Stimulated activated CD8-positive, alpha-beta memory T cell treated with anti-CD3 and anti-CD28 coated beads, Interleukin-4, amount 100 ng/mL, for 4 hours (primary cell): ENCODE measurements around the gene ARL14.
"Not testable (repeated sequence)": the region's sequence is repeated elsewhere in the genome, so short reads cannot be mapped to it uniquely, and the experiment has no call there.

Experiments used
- DNase-seq, 2 donors: peaks; one replicate each; pipeline ENCODE4 v3.0.0-alpha.2; 2020; ENCODE audit warnings: low read depth in 2 of 2, low spot score in 1 of 2

Gene ARL14

DNA sequence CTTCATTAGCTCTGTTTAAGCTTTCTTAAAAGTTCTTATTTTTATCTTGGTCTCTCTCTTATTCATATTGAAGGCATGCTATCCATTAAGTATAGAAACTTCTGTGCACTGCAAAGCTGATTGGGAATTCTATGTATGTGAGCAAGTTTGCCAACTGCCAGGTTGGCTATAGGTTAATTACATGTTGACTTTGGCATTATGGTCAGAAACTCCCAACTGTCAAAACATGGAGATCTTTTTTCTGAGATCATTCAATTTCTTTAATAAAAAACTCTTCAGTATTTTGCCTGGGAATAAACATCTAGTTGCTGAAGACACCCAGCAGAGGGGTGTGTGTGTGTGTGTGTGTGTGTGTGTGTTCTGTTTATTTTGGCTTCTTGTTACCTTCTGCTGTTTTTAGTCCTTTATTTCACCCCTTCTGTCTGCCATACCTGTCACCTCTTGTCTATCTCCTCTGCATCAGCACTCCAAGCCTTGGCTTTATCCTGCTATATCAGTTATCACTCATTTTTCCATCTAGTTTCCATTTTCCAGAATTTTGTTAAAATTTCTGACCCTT lies 1.3 kb upstream of the ARL14 start:
- no peak for DNase-seq

- no peak for DNase-seq
Observed at GRCh38 chr3:160677459-160677881, 510 bp downstream of the ARL14 start.

DNA sequence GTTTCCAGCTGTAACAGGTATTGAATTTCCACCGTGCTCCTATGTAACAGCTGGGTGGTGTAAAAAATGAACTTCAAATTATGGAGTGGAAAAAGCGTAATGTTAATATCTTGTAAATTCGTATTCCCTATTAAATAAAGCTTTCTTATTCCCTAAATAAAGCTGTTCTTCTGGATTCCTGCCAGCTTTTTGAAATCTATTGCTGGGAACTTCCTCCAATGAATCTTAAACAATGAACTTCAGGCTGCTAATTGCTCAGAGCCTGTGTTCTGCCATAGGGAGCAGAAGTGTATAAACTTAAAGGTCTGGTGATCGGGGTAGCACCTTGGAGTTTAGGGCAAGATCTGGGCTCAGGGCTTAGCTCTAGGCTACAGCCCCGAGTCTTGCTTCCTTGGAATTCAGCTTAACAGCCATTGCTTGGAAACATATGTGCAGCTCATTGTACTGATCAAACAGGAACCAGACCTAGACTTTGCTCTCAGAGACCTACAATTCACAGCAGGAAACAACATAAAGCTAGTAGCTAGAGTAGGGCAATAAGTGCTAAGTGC lies 1.4 kb downstream of the ARL14 start:
- DNase-seq, result no peak

DNA sequence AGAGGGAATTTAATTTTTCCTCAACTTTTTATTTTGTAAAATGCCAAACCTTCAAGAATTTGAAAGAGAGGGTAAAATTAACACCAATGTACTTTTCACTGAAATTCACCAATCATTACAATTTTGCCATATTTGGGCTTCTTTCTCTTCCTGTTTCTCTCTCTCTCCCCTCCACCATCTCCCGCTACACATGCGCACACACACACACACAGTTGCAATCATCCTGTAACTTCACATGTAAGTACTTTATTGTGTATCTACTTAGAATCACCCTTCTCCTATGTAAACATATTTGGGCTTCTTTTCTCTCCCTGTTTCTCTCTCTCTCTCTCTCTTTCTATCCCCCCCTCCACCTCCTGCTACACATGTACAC lies 7.4 kb downstream of the ARL14 start:
- no peak for DNase-seq

DNA sequence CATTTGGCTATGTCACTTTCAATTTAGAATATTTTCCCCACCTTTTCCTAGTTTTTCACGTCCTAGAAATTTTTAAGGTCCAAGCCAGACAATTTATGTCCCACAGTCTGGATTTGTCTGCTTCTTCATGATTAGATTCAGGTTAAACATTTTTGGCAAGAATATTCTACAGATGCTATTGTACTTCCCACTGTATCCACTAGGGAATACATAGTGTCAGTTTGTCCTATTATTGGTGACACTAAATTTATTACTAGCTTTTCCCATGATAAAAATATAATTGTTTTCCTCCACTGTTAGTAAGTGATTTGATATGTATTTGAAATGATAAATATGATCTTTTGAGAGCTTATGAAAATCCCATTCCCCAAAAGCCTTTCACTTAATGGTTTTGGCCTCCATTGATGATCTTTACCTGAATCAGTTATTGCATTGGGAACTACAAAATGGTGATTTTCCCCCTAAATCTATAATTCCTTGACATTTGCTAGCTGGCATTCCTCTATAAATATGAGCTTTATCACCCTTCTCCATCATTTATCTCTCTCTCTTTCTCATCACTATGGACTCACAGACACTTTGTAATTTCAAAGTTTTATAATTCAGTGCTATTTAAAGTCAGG lies 8.3 kb downstream of the ARL14 start:
- DNase-seq, result no peak

GRCh38 chr3:160686955-160687535 lies 10.1 kb downstream of the ARL14 start:
- no peak for DNase-seq

GRCh38 chr3:160691151-160691550 lies 14.2 kb downstream of the ARL14 start:
- no peak for DNase-seq

DNA sequence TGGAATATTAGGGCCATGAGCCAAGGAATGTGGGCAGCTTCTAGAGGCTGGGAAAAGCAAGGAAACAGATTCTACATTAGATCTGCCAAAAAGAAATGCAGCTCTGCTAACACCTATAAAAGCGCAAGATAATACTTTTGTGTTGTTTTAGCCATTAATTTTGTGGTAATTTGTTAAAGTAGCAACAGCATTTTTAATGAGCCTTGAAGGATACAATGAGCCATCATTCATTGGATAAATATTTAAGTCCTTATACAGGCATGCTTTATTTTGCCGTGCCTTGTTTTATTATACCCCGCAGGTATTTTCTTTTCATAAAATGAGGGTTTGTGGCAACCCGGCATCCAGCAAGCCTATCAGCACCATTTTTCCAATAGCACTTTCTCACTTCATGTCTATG lies 15.0 kb downstream of the ARL14 start:
- DNase-seq, result no peak

GRCh38 chr3:160693191-160693590 lies 16.2 kb downstream of the ARL14 start:
- DNase-seq, result no peak

- no peak for DNase-seq
Observed at GRCh38 chr3:160694345-160694744, 17.4 kb downstream of the ARL14 start.

DNA sequence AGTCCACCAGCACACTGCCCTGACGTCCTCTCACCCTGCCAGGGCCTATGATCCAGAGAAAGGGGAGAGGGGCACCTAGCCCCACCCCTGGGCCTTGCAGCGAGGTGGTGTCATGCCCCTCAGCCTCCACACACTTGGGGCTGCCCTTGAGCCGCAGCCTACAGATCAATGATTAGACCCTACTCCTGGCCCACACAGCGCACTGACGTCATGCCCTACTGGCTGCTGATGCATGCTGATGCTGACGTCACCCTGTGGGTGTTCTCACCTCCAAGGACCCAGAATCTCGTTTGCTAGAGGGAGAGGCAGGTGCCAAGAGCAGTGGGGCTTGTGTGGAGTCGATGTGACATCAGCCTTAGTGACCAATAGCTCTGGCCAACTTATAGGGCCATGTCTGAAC lies 18.0 kb downstream of the ARL14 start:
- no peak for DNase-seq

GRCh38 chr3:160695915-160696327 lies 19.0 kb downstream of the ARL14 start:
- no peak for DNase-seq

GRCh38 chr3:160697637-160698380 lies 20.8 kb downstream of the ARL14 start:
- DNase-seq, result no peak

DNA sequence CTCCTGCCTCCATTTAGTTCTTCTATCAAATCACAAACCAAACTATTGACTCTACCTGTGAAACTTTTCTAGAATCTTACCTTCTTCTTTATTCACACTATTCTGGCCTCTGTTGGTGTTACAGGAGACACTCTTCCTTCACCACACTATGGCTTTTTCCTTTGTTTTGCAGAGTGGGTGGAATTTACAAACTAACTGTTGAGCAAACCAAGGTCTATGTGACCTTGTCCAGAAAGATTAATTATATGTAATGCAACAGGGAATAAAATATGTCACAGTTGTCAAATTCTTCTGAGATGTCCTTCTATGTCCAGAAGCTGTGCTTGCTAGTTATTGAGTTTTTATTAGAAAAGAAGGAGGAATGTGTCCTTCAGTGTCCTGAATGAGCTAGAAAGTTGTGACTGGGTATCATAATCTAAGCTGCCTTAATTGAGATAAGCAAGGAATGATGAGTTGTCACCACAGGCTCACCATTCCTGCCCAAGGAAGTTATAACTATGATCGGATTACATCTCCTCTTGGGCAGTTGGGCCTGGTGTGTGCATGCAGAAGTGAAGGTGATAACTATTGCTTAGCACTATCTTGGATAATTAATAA lies 21.7 kb downstream of the ARL14 start:
- no peak for DNase-seq

- no peak for DNase-seq
Observed at GRCh38 chr3:160701490-160701889, 24.5 kb downstream of the ARL14 start.

GRCh38 chr3:160702290-160702689 lies 25.3 kb downstream of the ARL14 start:
- no peak for DNase-seq

GRCh38 chr3:160703974-160704373 lies 27.0 kb downstream of the ARL14 start:
- no peak for DNase-seq

DNA sequence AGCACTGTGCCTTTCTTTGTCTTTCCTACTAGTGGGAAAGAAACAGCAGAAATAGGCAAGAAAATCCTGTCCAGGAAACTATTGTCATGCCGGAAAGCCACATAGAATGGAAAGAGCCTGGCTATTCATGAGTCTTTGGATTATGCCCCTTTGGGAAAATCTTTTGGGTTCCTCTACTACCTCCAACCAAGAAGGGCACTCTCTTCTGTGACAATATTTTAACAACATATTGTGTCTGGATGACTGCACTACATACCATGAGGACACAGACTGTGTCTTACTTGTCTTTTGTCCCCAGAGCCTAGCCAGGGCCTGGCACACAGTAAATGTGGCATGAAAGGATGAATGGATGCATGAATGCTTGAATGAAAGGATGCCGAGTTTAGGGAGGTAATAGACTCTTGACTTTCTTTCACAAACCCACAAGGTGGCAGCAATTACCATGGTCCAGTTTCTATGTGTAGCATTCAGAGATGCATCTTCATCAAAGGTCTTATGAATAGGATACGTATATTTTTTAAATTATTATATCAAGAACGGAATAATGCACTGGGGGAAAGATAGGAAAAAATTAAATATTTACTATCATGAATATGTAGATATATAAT lies 30.3 kb downstream of the ARL14 start:
- no peak for DNase-seq

DNA sequence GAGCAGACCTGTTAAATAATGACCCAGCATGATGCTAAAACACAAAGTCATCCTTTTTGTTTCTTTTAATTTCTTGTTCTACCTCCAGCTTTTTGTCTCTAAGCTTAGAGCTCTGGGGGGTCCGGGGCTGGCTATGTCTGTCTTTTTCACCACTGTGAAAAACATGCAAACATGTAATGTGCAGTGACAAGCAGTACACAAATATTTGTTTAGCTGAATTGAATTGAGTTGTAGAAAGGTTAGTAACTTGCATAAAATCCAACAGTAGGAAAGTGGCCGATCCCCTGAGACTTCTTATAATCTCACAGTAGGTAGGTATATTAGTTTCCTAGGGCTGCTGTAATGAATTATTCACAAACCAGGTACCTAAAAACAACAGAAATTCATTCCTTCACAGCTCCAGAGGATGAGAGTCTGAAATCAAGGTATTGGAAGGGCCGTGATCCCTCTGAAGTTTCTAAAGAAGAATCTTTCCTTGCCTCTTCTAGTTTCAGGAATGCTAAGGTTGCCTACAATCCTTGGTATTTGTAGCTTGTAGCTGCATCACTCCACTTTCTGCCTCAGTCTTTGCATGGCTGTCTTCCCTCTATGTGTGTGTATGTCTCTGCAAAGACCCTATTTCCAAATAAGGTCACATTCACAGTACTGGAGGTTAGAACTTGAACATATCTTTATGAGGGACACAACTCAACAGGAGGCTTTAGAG lies 32.7 kb downstream of the ARL14 start:
- no peak for DNase-seq

DNA sequence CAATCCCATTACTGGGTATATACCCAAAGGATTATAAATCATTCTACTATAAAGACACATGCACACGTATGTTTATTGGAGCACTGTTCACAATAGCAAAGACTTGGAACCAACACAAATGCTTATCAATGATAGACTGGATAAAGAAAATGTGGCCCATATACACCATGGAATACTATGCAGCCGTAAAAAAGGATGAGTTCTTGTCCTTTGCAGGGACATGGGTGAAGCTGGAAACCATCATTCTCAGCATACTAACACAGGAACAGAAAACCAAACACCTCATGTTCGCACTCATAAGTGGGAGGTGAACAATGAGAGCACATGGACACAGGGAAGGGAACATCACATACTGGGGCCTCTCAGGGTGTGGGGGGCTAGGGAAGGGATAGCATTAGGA lies 36.2 kb downstream of the ARL14 start:
- DNase-seq, result not testable (repeated sequence)

GRCh38 chr3:160719710-160720109 lies 42.8 kb downstream of the ARL14 start:
- DNase-seq, result no peak
